ENCODE data around the gene DNAAF8.

- peak; percentile 45 for TF ChIP-seq POLR2A (IDR thresholded peaks at IDR 0.05; ENCODE audit: low read length)
- TF ChIP-seq GATA1 (IDR thresholded peaks at IDR 0.05; ENCODE audit: low read depth, low read length): no peak
These were observed at the start of gene DNAAF8, which contains the start of gene ANKS3 for GRCh38 chr16:4734063-4734729.
